NCI-H1436 treated with DMSO at 0.1 percent for 48 hours (cell line): Measurements from ENCODE around the gene ZC3H7A.

Experiments used
- DNase-seq: peaks from one replicate; lab custom pipeline; 2025; lab: John Stamatoyannopoulos, UW

Gene ZC3H7A

GRCh38 chr16:11737713-11738112, 59.3 kb downstream of the ZC3H7A start:
- no peak for DNase-seq

DNA sequence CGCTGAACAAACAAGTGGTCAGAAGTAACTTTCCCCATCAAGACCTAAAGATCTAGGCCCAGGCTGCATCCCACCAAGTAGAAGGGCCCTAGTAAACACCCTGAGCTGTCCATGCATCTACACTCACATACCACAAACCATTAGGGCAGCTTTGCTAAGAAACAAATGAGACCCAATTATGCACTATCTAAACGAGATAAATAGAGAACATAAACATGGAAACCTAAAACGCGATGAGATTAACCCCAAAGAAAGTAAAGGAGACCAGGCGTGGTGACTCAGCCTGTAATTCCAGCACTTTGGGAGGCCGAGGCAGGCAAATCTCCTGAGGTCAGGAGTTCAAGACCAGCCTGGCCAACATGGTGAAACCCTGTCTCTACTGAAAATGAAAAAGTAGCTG, 60.2 kb downstream of the ZC3H7A start:
- DNase-seq, result no peak

GRCh38 chr16:11735787-11736186, 61.3 kb downstream of the ZC3H7A start:
- DNase-seq, result no peak

DNA sequence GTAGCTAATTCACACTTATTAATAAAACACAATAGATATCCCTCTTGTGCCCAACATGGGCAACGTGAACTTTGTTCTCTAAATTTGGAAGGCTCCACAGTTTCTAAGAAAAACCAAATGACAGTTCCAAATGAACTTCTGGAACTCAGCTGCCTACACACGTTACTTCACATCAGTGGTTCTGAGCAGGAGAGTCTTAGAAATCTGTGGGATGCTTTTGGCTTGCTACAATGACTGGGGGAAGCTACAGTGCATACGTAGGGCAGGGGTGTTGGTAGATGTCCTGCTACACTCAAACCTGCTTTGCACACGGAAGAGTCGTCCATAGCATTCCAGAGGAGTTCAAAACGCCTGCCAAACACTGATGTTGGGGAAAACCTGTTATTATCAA, 62.4 kb downstream of the ZC3H7A start:
- no peak for DNase-seq

DNA sequence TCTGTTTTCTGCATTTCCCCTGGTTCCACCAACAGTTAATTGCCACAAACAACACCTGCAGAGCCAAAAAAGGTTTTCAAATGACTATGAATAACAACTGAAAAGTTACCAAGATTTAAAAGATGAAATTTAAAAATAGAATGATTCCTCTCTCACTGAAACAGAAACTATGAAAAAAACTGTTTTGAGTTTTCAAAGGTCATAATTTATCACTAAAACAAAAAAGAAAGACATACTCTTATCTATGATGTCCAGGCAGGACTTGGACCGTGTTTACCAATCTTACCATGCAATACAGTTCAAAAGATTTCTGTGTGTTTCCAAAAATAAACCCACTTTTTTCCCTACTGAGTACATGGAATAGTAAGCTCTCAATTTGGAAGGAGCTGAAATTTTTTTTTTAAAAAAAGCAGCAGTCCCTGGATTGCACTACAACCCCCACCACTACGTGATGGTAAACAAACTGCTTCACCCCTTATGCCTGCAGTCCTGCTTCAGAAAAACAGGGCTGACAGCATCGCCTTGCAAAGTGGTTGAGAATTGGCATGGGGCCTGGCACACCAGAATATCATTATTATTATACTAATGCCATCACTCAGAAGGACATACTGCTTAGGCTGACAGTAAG, 62.9 kb downstream of the ZC3H7A start:
- DNase-seq, result no peak

DNA sequence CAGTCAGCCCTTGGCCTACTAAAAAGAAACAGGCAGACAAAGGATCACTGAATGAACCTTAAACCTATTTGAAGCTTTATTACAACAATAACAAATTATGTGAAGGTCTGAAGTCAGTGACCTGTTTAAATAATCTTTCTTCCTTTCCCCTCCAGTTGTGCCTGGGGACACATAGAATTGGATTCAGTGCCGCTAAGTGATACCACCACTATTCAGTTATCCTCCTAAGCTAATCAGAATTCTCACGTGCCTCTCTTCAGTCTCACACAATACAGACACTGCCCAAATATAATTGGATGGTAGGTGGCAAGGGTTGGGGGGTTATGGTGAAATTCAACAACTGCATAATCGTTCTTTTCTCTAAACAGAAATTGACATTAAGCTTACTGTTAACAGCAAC, 65.8 kb downstream of the ZC3H7A start:
- DNase-seq, result no peak

DNA sequence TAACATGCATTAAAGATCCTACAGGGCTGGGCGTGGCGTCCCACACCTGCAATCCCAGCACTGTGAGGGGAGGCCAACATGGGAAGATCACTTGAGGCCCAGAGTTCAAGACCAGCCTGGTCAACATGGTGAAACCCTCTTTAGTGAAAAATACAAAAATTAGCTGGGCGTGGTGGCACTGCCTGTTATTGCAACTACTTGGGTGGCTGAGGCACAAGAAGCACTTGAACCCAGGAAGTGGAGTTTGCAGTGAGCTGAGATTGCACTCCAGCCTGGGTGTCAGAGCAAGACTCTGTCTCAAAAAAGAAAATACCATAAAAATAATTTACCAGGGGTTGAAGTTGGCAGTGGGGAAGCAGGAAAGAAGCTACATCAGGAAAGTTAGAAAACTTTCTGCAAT, 67.3 kb downstream of the ZC3H7A start:
- DNase-seq, result no peak

DNA sequence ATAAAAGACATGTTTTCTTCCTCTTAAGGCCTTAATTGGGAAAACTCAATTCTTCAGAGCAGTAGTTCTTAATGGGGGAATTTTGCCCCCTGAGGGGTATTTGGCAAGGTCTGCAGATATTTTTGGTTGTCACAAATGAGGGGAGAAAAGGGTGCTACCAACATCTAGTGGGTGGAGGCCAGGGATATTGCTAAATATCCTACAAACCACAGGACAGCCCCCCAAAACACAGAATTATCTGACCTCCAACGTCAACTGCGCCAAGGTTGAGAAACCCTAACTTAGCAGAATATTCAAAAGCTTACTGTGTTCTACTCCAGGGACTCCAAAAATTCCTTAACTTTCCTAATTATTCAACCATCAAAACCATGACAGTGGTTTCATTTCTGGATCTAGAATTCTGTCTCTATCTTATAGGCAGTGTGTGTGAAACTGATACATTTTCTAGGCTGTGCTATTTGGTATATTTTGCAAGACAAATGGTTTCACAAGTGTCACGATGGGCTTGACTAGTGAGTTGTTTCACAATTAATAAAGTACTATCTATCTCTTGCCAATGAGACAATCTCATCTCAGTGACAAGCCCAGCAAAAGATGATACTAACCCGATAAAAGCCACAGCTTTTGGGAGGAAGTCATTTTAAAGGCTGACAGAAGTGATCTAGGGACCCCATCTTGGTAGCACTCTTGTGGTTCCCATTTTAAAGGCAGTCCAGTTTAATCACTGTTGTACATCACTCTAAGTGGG, 69.1 kb downstream of the ZC3H7A start:
- DNase-seq, result no peak

DNA sequence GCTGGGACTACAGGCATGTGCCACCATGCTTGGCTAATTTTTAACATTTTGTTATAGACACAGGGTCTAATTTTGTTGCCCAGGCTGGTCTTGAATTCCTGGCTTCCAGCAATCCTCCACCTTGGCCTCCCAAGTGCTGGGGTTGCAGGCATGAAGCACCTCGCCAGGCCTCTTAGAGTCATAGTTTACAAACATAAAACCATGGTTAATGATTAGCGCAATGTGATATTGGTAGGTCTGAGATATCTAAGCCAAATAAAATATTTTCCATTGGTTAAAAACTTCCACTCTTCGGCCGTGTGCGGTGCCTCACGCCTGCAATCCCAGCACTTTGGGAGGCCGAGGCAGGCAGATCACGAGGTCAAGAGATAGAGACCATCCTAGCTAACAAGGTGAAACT, 71.0 kb downstream of the ZC3H7A start:
- DNase-seq, result no peak

DNA sequence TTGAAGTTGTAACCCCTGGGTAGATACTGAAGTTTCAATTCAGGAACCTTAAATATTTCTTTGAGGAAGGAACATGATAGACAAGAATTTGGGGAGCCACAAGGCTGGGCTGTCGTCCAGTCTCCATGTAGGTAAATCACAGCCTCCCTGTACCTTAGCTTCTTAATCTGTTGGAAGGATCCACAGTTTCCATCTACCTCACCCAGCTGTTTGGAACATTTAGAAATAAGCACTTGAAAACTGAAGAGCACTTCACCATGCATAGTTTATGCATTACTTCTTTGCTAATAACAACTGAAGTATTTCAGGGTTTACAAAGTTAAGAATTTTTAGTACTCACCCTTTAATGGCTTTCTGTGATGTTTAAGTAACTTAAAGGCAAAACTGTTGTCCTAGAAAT, 71.6 kb downstream of the ZC3H7A start:
- no peak for DNase-seq

GRCh38 chr16:11722468-11722808, 74.6 kb downstream of the ZC3H7A start:
- no peak for DNase-seq

DNA sequence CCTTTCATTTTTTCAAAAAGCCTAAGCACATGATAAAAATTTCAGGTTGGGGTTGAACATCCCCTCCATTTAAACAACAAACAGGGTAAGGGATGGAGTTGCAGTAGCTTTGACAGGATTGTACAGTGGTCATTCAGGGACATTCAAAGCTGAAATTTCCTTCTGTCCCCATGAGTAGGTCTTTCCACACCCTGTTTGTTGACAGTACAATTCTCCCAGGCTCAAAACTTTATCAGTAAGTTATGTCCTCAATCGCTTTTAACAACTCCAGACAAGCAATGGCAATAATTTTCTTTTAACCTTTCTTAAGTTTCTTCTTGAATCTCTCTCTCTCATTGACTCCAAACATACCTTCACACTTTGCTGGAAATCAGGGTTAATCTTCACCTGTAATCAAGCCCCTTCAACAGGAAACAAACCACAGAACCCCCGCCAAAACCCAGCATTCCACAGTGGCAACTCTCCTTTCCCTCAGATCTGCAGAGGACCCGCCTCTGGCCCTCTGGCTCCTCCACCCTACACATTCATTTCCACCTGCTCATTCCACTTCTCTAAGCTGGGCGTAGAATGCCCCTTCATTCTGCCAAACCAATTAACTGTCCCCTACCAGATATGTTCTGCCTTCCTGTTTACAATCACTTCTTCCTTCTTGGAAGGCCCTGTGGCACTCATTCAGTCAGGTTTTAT, 75.1 kb downstream of the ZC3H7A start:
- DNase-seq, result no peak

DNA sequence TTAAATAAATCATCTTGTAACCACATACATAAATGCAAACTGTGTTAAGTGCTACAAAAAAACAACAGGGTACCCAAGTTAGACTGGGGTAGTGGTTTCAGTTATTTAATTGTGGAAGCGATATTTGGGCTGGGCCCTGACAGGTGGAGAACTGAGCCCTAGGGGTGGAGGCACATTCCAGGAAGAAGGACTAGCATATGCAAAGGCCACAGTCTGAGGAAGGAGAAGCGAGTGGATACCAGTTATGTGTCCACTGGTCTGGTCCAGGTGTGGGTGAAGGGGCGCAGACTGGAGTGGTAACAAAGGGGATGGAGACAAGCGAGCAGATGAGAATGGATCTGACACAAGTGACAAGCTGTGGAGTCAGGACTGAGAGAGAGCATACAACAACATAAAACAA, 77.3 kb downstream of the ZC3H7A start:
- DNase-seq, result no peak

GRCh38 chr16:11719171-11719570, 77.9 kb downstream of the ZC3H7A start:
- no peak for DNase-seq

- DNase-seq, result no peak
These were observed 79.2 kb downstream of the ZC3H7A start for GRCh38 chr16:11717811-11718210.

DNA sequence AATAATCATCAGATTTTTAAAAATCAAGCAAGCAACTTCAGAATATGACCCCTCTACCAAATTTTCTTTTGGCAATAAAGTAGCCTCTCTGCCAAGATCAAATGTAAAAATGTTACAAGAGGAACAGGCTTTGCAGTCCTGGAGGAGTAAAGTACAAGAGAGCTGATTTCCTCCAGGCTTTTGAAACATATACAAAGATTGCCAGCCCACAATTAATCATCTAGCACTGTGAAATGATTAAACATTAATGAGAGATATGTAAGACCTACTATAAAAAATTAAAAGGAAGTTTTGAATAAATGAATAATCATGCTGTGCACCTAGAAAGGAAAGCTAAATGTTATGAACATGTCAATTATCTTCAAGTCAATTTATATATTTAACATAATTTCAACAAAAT, 80.7 kb downstream of the ZC3H7A start:
- DNase-seq, result no peak

DNA sequence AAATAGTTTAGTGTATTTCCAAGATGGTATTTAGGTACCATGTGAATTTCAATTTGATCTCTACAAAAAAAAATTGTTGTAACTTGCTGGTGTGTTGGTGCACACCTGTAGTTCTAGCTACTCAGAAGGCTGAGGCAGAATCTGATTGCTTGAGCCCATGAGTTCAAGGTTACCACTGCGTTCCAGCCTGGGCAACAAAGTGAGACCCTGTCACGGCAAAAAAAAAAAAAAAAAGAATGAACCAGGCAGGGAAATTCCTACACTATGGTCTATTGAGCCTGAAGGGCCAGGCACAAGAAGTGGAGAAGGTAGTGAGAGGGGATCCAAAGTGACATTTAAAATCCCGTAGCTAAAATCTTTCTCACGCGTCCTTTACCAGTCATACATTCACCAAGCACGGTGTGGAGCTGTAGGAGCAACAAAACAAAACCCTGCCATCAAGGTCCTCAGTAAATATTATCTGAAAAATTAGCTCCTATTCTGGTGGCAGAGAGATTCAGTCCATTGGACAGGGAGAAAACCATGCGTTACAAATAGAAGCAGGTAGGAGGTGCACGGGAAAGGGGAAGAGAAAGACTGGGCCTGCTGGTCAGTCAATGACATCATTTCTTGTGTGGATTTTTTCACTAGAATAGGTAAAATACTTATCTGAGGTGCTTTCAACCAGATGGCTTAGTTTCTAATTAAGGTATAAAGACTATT, 81.7 kb downstream of the ZC3H7A start:
- no peak for DNase-seq

GRCh38 chr16:11712122-11712521, 84.9 kb downstream of the ZC3H7A start:
- no peak for DNase-seq

- no peak for DNase-seq
These were observed 85.4 kb downstream of the ZC3H7A start for GRCh38 chr16:11711662-11712061.

GRCh38 chr16:11708421-11708820, 88.6 kb downstream of the ZC3H7A start:
- DNase-seq, result no peak

- no peak for DNase-seq
These were observed 89.3 kb downstream of the ZC3H7A start for GRCh38 chr16:11707679-11708197.

DNA sequence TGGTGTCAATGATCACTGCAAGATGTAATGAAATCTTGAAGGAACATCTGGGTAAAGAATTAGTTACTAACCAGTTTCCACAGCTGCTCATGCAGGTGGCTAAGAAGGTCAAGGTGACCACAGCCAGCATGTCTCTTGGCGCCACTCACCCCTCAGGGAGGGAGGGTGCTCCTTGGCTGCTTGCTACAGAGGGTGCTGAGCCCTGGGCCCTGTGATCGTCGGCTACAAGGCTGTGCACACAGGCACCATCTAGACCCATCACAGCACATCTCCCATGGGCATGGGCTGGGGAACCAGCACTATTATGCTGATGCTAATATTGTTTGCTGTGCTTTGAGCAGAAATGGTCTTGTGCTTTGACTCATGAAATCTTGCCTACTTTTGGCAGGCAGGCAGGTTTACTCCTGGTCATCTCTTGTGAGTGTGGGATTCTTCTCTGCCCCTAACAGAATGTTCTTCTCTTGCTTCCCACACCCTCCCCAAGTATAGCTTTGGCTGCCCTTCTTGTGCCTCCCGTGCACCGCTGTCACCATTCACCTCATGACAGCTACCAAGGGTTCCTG, 90.8 kb downstream of the ZC3H7A start:
- no peak for DNase-seq
